Right renal pelvis (tissue), 4 donors: ENCODE data around the gene SBK2. TPM values are rescaled to one million over a fixed set of nuclear protein-coding genes. Genes with fewer than 3 reads are reported as not detected.
"Not testable (repeated sequence)": the region's sequence is repeated elsewhere in the genome, so short reads cannot be mapped to it uniquely, and the experiment has no call there.

Experiments
- DNase-seq, 4 donors: peaks; one replicate each; pipeline ENCODE4 v3.0.0-alpha.2; 2013; ENCODE audit warnings: low read depth in 4 of 4, low spot score in 3 of 4, missing footprints in 1 of 4
- polyA plus RNA-seq, 4 donors: library from polyadenylated mRNA; unstranded; fragments of 120-200 nt; gene quantifications; one replicate each; pipeline ENCODE4 v1.2.1, GENCODE V29; 2013; ENCODE audit not compliant: insufficient read length in 4 of 4

Gene SBK2
- polyA plus RNA-seq, 4 donors = 0.62 to 0.97 (median 0.67) TPM

DNA sequence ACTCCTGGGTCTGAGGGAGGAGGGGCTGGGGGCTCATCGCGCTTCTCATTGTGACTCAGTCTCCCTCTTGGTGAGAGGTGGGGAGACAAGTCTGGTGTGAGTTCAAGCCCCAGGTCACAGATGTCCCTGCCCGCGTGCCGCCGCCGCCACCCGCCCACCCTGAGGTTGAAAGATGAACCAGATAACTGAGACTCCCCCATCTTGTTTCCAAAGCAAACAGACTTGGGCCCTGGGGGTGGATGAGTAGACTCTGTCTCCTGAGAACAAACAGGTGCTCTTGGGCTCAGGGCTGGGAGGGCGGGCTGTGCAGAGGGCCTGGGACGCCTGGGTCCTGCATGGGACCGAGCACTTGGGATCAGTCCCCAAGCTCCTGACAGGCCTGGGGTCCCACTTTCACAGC lies 567 bp downstream of the SBK2 start:
- DNase-seq = no peak

DNA sequence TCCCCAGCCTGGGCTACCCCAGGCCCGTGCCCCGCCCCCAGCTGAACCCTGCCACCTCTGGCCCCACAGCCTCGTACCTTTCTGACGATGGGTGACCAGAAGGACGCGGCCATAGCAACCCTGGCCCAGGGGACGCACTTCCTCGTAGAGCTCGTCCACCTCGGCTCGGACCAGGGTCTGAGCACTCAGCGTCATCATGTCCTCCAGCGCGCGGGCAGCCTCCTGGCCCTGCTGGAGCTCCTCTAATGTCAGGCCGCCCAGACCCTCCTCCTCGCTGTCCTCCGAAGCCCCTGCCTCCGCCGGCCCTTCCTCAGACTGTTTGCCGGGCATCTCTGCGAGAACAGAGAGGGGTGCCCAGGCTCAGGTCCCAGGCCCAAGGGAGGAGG lies 975 bp downstream of the SBK2 start:
- DNase-seq = no peak

DNA sequence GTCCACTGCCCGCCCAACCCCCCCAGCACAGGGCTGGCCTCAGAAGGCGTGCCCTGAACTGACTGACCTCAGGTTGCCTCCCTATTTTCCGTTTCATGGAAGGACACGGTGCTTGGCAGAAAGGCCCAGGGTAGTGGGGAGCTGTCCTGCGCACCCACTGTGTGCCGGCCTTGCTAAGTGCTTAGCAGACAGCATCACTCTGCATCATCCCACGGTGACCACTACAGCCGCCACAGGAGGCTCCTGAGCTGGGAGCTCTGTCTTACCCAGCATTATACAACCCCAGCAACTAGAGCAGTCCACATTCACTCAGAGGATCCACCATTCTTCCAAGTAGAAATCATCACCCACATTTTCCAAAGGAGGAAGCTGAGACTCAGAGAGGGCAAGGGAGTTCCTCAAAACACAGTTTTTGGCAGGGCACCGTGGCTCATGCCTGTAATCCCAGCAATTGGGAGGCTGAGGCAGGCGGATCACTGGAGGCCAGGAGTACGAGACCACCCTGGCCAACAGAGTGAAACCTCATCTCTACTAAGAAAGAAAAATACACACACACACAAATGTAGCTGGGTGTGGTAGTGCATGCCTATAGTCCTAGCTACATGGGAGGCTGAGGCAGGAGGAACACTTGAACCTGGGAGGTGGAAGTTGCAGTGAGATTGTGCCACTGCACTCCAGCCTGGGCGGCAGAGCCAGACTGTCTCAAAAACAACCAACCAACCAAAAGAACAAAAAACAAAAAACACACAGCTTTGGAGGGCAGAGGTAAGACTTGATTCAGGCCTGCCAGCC lies 1.6 kb downstream of the SBK2 start:
- no peak for DNase-seq

DNA sequence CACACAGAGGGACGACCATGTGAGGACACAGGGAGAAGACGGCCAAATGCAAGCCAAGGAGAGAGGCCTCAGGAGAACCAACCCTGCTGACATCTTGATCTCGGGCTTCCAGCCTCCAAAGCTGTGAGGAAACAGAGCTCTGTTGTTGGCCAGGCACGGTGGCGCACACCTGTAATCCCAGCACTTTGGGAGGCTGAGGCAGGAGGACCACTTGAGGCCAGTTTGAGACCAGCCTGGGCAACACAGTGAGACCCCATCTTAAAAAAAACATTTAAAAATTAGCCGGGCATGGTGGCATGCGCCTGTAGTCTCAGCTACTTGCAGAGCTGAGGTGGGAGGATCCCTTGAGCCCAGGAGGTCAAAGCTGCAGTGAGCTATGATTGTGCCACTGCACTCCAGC lies 2.7 kb downstream of the SBK2 start:
- not testable (repeated sequence) for DNase-seq

DNA sequence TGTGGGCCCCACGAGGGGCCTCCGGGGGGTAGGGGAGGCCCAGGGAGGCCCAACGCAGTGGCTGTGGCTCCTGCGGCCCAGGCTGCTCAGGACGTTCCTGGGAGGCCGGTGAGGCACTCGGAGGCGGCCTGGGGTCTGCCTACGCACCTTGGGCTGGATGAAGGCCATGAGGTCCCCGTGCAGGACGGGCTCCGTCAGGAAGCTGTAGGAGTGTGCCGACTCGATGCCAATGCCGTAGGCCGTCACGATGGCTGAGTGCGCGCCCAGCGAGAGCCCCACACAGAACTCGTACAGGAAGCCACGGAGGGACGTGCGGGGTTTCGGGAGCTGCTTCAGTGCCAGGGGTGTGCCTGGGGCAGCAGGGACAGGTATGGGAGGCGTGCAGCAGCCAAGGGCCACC lies 5.9 kb downstream of the SBK2 start:
- no peak for DNase-seq

DNA sequence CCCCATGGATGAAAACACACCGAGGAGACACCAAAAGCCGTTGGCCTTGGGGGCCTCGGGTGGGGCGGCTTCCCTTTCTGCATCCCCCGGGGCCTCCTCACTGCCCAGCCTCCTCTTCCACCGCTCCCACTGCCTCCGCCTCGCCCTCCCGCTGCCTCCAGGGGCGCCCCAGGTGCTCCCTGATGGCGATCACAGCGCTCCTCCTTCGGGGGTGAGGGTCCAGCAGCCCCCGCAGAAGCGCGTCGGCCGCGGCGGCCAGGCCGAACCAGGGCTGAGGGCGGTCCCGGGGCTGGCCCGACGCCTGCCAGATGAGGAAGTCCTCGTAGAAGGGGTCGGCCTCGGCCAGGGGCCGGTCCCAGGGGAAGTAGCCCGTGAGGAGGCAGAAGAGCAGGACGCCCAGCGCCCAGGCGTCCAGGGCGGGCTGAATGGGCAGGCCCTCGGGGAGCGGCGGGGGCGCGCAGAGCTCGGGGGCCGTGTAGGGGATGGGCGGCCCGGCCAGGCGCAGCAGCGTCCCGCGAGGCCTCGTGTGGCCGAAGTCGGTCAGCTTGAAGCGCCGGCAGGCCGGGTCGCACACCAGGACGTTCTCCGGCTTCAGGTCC lies 7.2 kb downstream of the SBK2 start:
- DNase-seq = no peak

DNA sequence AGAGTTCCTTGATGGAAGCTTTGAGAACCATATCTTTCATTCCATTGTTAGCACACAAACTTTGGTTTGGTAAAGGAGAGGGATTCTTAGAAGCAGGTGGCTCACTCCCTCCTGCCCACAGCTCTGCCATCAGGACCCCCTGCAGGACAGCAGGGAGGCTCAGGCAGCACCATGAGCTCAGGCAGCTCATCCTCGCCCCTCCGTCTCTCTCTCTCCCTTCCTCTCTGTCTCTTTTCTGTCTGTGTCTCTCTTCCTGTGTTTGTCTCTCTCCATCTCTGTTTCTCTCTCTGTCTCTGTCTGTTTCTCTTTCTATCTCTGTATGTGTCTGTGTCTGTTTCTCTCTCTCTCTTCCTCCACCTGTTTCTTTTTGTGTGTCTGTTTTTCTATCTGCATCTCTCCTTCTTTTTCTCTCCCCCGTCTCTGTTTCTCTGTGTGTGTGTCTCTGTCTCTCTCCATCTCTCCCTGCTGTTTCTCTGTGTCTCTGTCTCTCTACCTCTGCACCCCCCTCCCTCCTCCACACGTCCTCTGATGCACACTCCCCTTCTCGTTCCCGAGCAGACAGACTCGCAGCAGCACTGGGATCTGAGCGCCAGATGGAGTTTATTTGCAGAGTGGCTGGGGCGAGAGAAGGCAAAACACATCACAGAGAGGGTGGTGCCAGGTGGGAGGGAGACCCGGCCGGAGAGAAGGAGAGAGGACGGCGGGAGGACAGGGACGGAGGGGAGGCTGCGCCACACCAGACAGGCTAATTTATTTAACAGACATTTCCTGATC lies 8.7 kb downstream of the SBK2 start:
- DNase-seq = no peak

DNA sequence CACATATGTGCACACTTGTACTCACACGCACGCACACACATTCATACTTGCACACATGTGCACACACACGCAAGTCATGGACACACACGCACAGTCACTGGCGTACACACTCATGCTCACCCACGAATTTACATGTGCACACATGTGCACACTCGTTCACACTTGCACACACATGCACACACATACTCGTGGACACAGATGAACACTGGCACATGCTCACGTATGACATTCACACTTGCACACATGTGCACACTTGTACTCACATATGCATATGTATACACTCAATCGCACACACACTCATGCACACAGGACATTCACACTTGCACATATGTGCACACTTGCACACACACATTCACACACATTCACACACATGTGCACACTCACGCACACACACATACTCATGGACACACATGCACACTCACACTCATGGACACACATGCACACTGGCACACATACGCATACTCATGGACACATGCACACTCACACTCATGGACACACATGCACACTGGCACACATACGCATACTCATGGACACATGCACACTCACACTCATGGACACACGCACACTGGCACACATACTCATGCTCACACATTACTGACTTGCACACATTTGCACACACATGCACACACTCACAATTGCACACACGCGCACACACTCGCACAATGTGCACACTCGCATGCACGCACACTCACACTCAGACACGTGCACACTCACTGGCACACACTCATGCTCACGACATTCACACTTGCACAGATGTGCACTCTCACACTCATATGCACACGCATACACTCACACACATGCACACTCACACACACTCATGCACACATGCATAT lies 9.5 kb downstream of the SBK2 start:
- no peak for DNase-seq

DNA sequence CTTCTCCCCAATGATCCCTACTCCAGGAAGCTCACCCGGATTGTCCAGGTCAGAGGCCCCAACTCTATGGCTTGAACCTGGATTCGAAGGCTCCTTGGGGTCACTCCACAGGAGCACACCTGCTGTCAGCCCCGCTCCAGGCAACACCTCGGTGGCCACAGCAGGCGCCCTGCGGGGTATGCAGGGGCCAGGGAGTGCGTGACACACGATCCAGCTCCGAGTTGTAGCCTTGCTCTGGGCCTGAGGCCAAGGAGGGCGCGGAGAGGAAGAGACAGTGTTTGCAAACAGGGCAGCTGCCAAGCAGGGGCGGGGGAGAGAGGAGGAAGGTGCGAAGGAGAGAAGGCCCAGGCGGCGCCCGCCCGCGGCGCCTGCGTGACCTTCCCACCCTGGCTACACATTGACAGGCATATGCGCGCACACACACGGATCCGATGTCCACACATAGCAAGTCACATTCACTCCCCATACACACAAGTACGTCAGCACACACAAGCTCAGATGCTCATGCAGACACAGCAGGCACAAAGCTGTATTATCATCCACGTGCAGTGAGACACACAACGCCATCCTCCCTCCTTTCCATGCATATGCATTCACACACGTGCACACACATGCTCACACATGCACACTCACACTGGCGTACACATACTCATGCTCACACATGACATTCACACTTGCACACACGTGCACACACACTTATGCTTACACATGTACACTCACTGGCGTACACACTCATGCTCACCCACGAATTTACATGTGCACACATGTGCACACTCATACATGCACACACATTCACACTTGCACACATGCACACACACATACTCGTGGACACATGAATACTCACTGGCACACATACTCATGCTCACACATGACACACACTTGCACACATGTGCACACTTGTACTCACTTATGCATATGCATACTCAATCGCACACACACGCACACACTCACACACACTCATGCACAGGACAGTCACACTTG lies 10.4 kb downstream of the SBK2 start:
- DNase-seq = no peak

DNA sequence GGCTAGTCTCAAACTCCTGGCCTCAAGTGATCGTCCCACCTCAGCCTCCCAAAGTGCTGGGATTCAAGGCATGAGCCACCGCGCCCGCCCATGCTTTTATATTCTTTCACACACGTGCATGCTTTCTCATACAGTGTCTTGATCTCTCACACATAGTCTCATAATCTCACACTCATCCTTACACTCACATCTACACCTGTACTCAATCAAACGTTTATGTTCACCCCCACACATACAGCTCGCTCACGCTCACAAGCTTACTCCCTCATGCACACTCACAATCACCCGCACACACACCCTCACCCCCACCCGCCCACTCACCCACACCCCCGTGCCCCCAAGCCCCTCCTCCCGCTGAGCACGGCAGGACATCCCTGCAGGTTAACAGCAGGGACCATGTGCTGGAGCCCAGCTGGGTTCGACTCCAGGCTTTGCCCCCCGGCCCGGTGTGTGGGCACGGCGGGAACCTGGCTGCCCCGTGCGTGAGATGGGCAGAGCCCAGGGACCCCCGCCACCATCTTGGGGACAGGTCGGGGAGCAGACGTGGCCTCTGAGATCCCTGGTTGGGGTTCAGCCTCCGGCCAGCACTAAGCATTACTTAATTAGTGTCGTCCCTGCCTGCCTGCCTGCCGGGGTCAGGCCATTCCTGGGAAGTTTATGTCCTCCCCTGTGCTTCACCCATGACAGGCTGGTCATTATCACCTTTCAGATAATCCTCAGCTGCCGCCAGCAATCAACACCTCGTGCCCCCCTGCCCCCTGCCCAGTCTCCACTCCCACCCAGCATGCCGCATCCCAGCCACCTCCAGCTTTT lies 11.4 kb downstream of the SBK2 start:
- no peak for DNase-seq

DNA sequence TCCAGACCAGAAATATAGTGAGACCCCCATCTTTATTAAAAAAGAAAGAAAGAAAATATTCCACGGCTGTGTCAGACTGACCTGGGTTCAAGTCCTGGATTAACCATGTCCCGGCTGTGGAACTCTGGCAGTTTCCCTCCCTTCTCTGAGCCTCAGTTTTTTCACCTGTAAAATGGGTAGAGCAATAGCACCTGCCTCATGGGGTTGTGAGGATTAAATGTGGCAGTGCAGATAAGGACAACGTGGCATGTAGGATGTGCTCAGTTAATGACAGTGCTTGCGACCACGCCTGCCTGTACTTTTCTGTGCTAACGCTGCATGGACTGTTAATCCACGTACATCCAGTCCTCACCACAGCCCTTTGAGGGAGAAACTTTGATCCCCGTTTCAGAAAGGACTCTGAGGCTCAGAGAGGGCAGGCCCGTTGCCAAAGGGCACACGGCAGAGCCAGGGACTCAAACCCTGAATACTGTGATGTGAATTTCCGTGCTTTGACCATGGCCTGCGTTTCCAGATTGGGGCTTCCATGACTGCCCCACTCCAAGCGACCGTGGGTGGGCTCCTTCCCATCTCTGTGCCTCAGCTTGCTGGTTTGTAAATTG lies 16.1 kb downstream of the SBK2 start:
- no peak for DNase-seq

DNA sequence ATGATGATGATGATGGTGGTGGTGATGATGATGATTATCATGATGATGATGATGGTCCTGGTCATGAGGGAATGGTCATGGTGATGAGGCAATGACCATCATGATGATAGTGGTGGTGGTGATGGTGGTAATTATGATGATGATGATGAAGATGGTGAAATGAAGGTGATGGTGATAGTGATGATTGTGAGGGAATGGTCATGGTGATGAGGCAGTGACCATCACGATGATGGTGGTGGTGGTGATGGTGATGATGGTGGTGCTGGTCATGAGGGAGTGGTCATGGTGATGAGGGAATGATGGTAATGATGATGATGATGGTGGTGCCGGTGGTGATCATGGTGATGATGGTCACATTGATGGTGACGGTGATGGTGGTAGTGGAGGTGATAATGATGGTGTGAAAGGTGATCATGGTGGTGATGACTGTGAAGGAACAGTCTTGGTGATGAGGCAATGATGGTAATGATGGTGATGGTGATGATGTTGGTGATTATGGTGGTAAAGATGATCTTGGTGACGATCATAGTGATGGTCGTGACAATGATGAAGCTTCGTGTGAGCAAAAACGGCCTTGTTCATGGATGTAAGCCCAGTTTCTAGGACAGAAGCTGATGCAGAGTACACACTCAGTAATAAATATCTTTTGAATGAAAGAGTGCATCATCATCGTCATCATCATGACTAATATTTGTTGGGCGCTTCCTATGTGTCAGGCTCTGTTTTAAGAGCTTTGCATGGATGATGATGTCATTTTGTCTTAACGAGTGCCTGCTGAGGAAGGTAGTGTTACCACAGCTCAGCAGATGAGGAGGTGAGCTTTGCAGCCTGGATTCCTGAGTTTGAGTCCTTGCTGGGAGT lies 17.3 kb downstream of the SBK2 start:
- DNase-seq = no peak

DNA sequence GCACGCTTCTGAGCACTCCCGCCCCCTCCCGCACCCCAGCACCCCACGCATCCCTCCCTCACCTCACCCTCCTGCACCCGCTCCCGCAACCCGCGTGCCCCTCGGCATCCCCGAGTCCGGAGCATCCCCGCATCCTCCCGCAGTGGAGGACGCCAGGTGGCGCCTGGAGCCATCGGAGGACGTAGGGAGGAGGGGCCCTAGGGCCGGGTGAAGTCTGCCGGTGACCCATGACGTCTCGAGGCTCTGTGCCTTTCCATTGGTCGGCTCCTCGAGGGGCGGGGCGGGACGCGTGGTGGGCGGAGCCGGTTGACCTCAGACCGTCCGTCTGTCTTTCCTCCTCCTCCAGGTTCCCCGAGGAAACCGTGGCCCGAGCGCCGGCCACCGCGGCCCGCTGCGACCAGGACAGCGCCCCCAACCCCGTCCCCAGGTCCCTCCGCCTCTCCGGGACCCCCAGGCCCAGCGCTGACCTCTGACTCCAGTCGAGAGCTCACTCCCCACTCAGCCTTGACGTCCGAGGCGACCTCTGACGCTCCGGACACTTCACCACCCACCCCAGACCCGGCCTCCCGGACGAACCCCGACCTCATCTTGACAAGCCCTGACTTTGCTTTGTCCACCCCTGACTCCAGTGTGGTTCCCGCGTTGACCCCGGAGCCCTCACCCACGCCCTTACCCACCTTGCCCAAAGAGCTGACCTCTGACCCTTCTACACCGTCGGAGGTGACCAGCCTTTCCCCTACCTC lies 19.9 kb downstream of the SBK2 start:
- peak; percentile 80 to 88 (median 83) for DNase-seq

DNA sequence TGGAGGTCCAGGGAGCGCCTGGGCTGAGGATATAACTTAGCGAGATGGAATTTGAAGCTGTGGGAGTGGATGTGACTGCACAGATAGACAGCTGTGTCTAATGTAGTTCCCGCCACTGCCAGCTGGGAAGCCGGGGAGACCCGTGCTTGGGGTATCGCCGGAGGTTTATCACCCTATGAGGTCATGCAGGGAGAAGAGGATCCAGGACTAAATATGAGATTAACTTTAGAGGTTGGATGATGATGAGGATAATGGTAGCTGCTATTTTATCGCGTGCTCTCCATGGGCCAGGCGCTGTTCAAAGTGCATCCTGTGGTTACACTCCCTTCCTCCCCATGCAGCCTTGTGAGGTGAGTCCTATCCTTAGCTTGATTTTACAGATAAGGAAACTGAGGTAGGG lies 28.8 kb downstream of the SBK2 start:
- no peak for DNase-seq

DNA sequence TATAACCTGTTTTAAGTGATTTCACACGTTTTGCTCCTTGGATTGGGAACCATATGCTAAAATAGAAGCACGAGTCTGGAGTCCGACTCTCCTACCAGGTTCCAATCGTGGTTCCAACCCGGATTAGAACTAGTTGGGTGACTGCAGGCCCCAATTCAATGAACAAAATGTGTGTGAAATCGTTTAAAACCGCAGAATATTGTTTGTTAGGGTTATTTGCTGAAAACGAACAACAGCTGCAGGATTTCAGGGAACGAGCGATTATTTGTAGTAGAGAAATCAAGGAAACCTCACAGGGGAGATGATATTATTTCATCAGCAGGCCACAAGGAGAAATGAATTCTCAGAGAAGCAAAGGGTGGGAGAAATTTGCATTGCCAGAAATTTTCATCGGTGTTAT lies 32.0 kb downstream of the SBK2 start:
- no peak for DNase-seq

DNA sequence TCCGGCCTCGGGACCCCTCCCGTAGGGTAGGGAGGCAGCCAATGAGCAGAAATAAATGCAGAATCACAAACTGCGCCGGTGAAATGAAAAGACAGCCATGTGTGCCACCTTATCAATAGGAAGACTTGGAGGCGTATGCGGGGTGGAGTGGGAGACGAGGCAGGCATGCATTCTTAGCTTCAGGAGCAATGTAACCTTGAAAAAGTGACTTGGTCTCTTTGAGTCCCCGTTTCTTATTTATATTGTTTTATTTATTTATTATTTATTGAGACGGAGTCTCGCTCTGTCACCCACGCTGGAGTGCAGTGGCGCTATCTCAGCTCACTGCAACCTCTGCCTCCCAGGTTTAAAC lies 32.7 kb downstream of the SBK2 start:
- DNase-seq = no peak
